ENCODE data around the gene RCN2.

DNA sequence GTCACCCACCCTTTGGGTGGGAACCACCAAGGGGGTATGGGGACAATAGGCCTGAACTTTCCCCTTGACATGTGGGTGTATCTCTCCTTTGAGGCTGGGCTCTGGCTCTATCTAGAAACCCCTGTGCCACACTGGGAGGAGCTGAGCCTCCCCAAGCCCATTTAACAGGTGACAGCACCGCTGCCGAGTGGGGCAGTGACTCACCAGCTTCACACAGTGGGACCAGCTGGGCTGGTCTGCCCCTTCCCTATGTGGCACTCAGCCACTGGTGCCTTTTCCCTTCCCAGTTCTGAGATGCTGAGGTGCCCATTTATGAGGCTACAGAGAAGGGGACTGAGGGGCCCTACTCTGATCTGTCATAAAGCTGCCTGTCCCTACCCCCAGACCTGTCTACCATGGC is 68.4 kb downstream of the RCN2 start:
- TF ChIP-seq CTCF (IDR thresholded peaks at IDR 0.05; ENCODE audit: control extremely low read depth in 1 of 3, insufficient read depth in 1 of 3, low read depth in 1 of 3, low read length in 3 of 3) (no peak), CREB1 (IDR thresholded peaks at IDR 0.05) (no peak), RNF2 (IDR thresholded peaks at IDR 0.05; ENCODE audit: borderline replicate concordance, low read depth, low read length, missing control alignments, poor library complexity, severe bottlenecking) (no peak), POU5F1 (IDR thresholded peaks at IDR 0.05; ENCODE audit: low read depth, low read length) (no peak), EZH2 (IDR thresholded peaks at IDR 0.05; ENCODE audit: low read depth, low read length, severe bottlenecking) (no peak), MAFK (IDR thresholded peaks at IDR 0.05; ENCODE audit: low read depth, low read length) (no peak), POLR2A (IDR thresholded peaks at IDR 0.05; ENCODE audit: control extremely low read depth in 1 of 2, low read depth in 2 of 2, low read length in 2 of 2) (no peak), PHF8 (conservative IDR thresholded peaks at IDR 0.05; ENCODE audit: low read depth, low read length) (no peak), ATF3 (IDR thresholded peaks at IDR 0.05; ENCODE audit: insufficient read depth, low read depth, low read length) (no peak), SIN3A (conservative IDR thresholded peaks at IDR 0.05 in 1 of 2, IDR thresholded peaks at IDR 0.05 in 1 of 2; ENCODE audit: low read depth in 1 of 2, low read length in 2 of 2) (no peak), SUZ12 (IDR thresholded peaks at IDR 0.05; ENCODE audit: low read length) (no peak), MAX (IDR thresholded peaks at IDR 0.05) (no peak), BRCA1 (IDR thresholded peaks at IDR 0.05; ENCODE audit: low read depth, low read length) (no peak)

Measured in H1 (cell line).